Loucy (cell line): Measurements from ENCODE around the gene TBC1D7.

Experiments
- CTCF ChIP-seq: fragments of 200-600 bp; sonication (generic); conservative IDR thresholded peaks from 2 replicates; pipeline ENCODE4 v1.5.1; 2014; ENCODE audit warnings: mild to moderate bottlenecking, antibody characterized with exemption, low read length
- EZH2phosphoT487 ChIP-seq: fragments of 200-600 bp; IDR thresholded peaks from 2 replicates; pipeline ENCODE4 v1.6.1; 2018; ENCODE audit warnings: antibody characterized with exemption, mild to moderate bottlenecking, moderate library complexity, borderline replicate concordance

DNA sequence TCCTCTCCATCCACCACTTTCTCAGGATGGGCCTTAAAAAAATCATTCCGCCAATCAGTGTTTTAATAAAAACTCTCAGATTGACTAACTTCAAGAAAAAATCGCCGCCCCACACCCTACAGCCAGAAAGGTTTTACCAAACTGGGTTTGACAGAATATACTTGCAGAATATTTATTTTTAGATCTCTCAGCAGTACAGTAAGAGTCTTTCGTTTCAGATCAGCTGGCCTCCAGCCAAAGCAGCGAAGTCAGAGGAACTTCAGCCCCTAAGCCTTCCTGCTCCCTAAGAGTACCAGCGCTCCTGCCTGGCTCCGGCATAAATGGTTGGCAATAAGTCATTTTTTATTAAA, 24.7 kb downstream of the TBC1D7 start:
- TF ChIP-seq CTCF (no peak), EZH2phosphoT487 (no peak)
